HCT116 (cell line): ENCODE measurements around the gene OVCH2. TPM values are rescaled to one million over a fixed set of nuclear protein-coding genes. Genes with fewer than 3 reads are reported as not detected.

ENCODE experiments used
- ATAC-seq: fragments of 200-7000 bp; cut with Tn5 transposase; 2 replicates; pipeline ENCODE4 v1.9.1; 2020; ENCODE audit warnings: mild to moderate bottlenecking, moderate library complexity
- BruUV-seq: library from RNA; stranded (reverse); fragments of 400-500 nt; replicated peaks from 2 replicates; lab custom pipeline; 2021; lab: Mats Ljungman, UMichigan
- CTCF ChIA-PET: fragments of 300-600 bp; sonication (Branson Sonifier 250); formaldehyde crosslinking; loops from one replicate; lab custom pipeline; 2021; ENCODE audit warnings: antibody characterized with exemption; lab: Charles Lee
- POLR2A ChIA-PET: fragments of 300-600, 350-600 bp; sonication (Branson Sonifier 250); formaldehyde crosslinking; loops from one replicate; lab custom pipeline; 2021; ENCODE audit warnings: antibody characterized with exemption; lab: Charles Lee
- RAD21 ChIA-PET, 2 experiments: fragments of 300-600 bp; sonication (Branson Sonifier 250); formaldehyde crosslinking; loops; one replicate each; lab custom pipeline; 2023; ENCODE audit warnings: low total read pairs in 2 of 2; ENCODE audit not compliant: uncharacterized antibody in 2 of 2, unreplicated experiment in 2 of 2, low non-redundant PET in 1 of 2; lab: Charles Lee
- DNase-seq: peaks from one replicate; pipeline ENCODE4 v3.0.0-alpha.2; 2010; ENCODE audit warnings: low read depth, low spot score
- H2AFZ ChIP-seq: fragments of 200-600 bp; shearing (Covaris generic), sonication (generic); 2 replicates; pipeline ENCODE4 v1.6.1; 2017; ENCODE audit warnings: low read depth, mixed run types, mixed read lengths, antibody characterized with exemption, low read length; ENCODE audit not compliant: poor library complexity, severe bottlenecking
- H3K27ac ChIP-seq: 2 replicates; pipeline ENCODE4 v1.5.1; 2012; ENCODE audit warnings: low read depth, low read length
- H3K27me3 ChIP-seq: fragments of 200-600 bp; sonication (generic); 2 replicates; pipeline ENCODE4 v1.6.1; 2016; ENCODE audit warnings: mixed run types, low read length, mixed read lengths; ENCODE audit not compliant: insufficient read depth
- H3K36me3 ChIP-seq, 2 experiments: fragments of 200-500 bp in 1 of 2; fragments of 200-600 bp in 1 of 2; sonication (Bioruptor generic) in 1 of 2; sonication (generic) in 1 of 2; 2 replicates each; pipeline versions ENCODE4 v1.5.1 to v1.6.1; 2014 to 2016; ENCODE audit warnings: low read length in 2 of 2, inconsistent platforms in 1 of 2, mixed read lengths in 1 of 2, mixed run types in 1 of 2; ENCODE audit not compliant: insufficient read depth in 2 of 2, control insufficient read depth in 1 of 2
- H3K4me1 ChIP-seq, 2 experiments: fragments of 200-600 bp in 1 of 2; sonication (generic) in 1 of 2; 2 replicates each; pipeline versions ENCODE4 v1.5.1 to v1.6.1; 2012 to 2017; ENCODE audit warnings: low read length in 2 of 2, inconsistent platforms in 1 of 2, mild to moderate bottlenecking in 1 of 2, mixed read lengths in 1 of 2, mixed run types in 1 of 2, moderate library complexity in 1 of 2; ENCODE audit not compliant: insufficient read depth in 2 of 2, control insufficient read depth in 1 of 2
- H3K4me2 ChIP-seq: fragments of 200-600 bp; sonication (generic); 2 replicates; pipeline ENCODE4 v1.6.1; 2017; ENCODE audit warnings: mixed run types, low read length, mixed read lengths
- H3K4me3 ChIP-seq, 2 experiments: fragments of 200-600 bp in 1 of 2; sonication (generic) in 1 of 2; replicated peaks in 1 of 2; 2 replicates each; pipeline ENCODE4 v1.5.1; 2011 to 2016; ENCODE audit warnings: low read length in 2 of 2, control low read depth in 1 of 2, low read depth in 1 of 2, mild to moderate bottlenecking in 1 of 2, mixed read lengths in 1 of 2, mixed run types in 1 of 2
- H3K79me2 ChIP-seq: fragments of 200-600 bp; sonication (generic); 2 replicates; pipeline ENCODE4 v1.6.1; 2017; ENCODE audit warnings: mild to moderate bottlenecking, mixed run types, low read length, moderate library complexity, mixed read lengths; ENCODE audit not compliant: insufficient read depth
- H3K9ac ChIP-seq: fragments of 200-600 bp; sonication (generic); 2 replicates; pipeline ENCODE4 v1.6.1; 2016; ENCODE audit warnings: low read length, mixed read lengths
- H3K9me2 ChIP-seq: fragments of 200-600 bp; sonication (generic), shearing (Covaris generic); 2 replicates; pipeline ENCODE4 v1.6.1; 2017; ENCODE audit warnings: mixed run types, mild to moderate bottlenecking, moderate library complexity; ENCODE audit not compliant: insufficient read depth
- H3K9me3 ChIP-seq, 2 experiments: fragments of 200-500 bp in 1 of 2; fragments of 200-600 bp in 1 of 2; sonication (Bioruptor generic) in 1 of 2; sonication (generic) in 1 of 2; 2 replicates each; pipeline ENCODE4 v1.6.1; 2014 to 2017; ENCODE audit warnings: low read length in 2 of 2, mixed read lengths in 2 of 2, inconsistent platforms in 1 of 2, low read depth in 1 of 2, mild to moderate bottlenecking in 1 of 2, mixed run types in 1 of 2, moderate library complexity in 1 of 2; ENCODE audit not compliant: control insufficient read depth in 1 of 2, insufficient read depth in 1 of 2
- H4K20me1 ChIP-seq: fragments of 200-600 bp; sonication (generic), shearing (Covaris generic); 2 replicates; pipeline ENCODE4 v1.6.1; 2017; ENCODE audit warnings: mixed run types, mild to moderate bottlenecking, moderate library complexity; ENCODE audit not compliant: insufficient read depth
- CBX3 ChIP-seq: IDR thresholded peaks from 2 replicates; pipeline ENCODE4 v1.6.1; 2012; ENCODE audit warnings: low read depth
- CEBPB ChIP-seq: IDR thresholded peaks from 2 replicates; pipeline ENCODE4 v1.6.1; 2012; ENCODE audit warnings: low read depth
- EGR1 ChIP-seq: IDR thresholded peaks from 2 replicates; pipeline ENCODE4 v1.6.1; 2012; ENCODE audit warnings: low read depth
- EZH2 ChIP-seq: fragments of 200-600 bp; sonication (generic); IDR thresholded peaks from 2 replicates; pipeline ENCODE4 v1.6.1; 2017; ENCODE audit warnings: antibody characterized with exemption, mixed run types
- EZH2phosphoT487 ChIP-seq: fragments of 200-600 bp; IDR thresholded peaks from 2 replicates; pipeline ENCODE4 v1.6.1; 2018; ENCODE audit warnings: antibody characterized with exemption, borderline replicate concordance
- FOSL1 ChIP-seq: IDR thresholded peaks from 2 replicates; pipeline ENCODE4 v1.6.1; 2012; ENCODE audit warnings: low read depth
- POLR2A ChIP-seq: IDR thresholded peaks from 2 replicates; pipeline ENCODE4 v1.7.0; 2011; ENCODE audit warnings: borderline replicate concordance; ENCODE audit not compliant: insufficient read depth, insufficient read length; ENCODE audit errors: extremely low read depth
- POLR2AphosphoS5 ChIP-seq: IDR thresholded peaks from 2 replicates; pipeline ENCODE4 v1.6.1; 2011; ENCODE audit warnings: mild to moderate bottlenecking, low read depth, low read length, moderate library complexity
- SIN3A ChIP-seq: IDR thresholded peaks from 2 replicates; pipeline ENCODE4 v1.6.1; 2012; ENCODE audit warnings: low read depth
- SP1 ChIP-seq: IDR thresholded peaks from 2 replicates; pipeline ENCODE4 v1.6.1; 2012; ENCODE audit warnings: low read depth
- SRF ChIP-seq: IDR thresholded peaks from 2 replicates; pipeline ENCODE4 v1.6.1; 2012; ENCODE audit warnings: low read depth
- TCF7L2 ChIP-seq: IDR thresholded peaks from 2 replicates; pipeline ENCODE4 v1.7.0; 2011; ENCODE audit warnings: borderline replicate concordance, inconsistent platforms; ENCODE audit not compliant: insufficient read depth, insufficient read length; ENCODE audit errors: extremely low read depth
- YY1 ChIP-seq: IDR thresholded peaks from 2 replicates; pipeline ENCODE4 v1.6.1; 2011; ENCODE audit warnings: low read length, low read depth, moderate library complexity, mild to moderate bottlenecking; ENCODE audit not compliant: insufficient replicate concordance; ENCODE audit errors: extremely low read depth
- ZFX ChIP-seq: fragments of 450-650 bp; IDR thresholded peaks from 2 replicates; pipeline ENCODE4 v1.6.1; 2017
- ZNF274 ChIP-seq: fragments of 200-500 bp; sonication (Bioruptor generic); IDR thresholded peaks from 2 replicates; pipeline ENCODE4 v1.6.1; 2014; ENCODE audit warnings: mild to moderate bottlenecking, low read depth, low read length, inconsistent platforms
- intact Hi-C: fragments of 100-400 bp; cut with micrococcal nuclease; formaldehyde crosslinking; loops from 2 replicates; pipeline ENCODE4 v1.10.0; 2022
- total RNA-seq: library from RNA; stranded (reverse); gene quantifications from one replicate; pipeline ENCODE4 v1.2.1, GENCODE V29; 2021; ENCODE audit not compliant: unreplicated experiment
- TF ChIP-seq, protein P1 (sequence below): IDR thresholded peaks from 2 replicates; pipeline ENCODE4 v1.6.1; 2011; ENCODE audit warnings: mild to moderate bottlenecking, low read length, moderate library complexity; ENCODE audit not compliant: insufficient replicate concordance; ENCODE audit errors: extremely low read depth
- TF ChIP-seq, protein P2 (sequence below), 3 experiments: fragments of 200-600 bp in 1 of 3; sonication (generic) in 1 of 3; IDR thresholded peaks in 2 of 3; conservative IDR thresholded peaks in 1 of 3; 2 replicates each; pipeline ENCODE4 v1.5.1; 2012 to 2017; ENCODE audit warnings: low read depth in 2 of 3, low read length in 2 of 3, antibody characterized with exemption in 1 of 3, borderline replicate concordance in 1 of 3, control low read depth in 1 of 3, mild to moderate bottlenecking in 1 of 3, mixed read lengths in 1 of 3, mixed run types in 1 of 3, moderate library complexity in 1 of 3; ENCODE audit not compliant: insufficient read depth in 1 of 3

OVCH2 gene
- total RNA-seq, 1 experiment from 2014 or later, result not detected

DNA sequence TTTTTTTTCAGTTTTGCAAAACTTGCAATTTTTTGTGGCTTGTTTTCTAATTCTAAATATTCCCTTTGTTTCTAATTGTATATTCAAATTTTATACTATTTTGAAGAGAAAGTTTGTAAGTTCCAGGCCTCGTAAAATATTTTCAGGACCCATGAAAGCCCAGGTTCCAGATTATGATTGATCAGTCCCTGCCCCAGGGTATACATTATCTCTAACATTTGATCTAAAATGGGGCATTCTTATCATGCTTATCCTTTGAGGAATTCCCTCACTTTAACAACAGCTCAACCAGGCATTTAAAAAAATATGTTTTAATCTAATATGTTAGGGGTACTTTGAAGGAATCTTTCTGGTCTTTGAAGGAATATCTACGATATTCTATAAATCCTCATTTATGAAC lies 59.4 kb downstream of the OVCH2 start (continued):
- TF ChIP-seq TCF7L2, result no peak
- TF ChIP-seq, protein P1, sequence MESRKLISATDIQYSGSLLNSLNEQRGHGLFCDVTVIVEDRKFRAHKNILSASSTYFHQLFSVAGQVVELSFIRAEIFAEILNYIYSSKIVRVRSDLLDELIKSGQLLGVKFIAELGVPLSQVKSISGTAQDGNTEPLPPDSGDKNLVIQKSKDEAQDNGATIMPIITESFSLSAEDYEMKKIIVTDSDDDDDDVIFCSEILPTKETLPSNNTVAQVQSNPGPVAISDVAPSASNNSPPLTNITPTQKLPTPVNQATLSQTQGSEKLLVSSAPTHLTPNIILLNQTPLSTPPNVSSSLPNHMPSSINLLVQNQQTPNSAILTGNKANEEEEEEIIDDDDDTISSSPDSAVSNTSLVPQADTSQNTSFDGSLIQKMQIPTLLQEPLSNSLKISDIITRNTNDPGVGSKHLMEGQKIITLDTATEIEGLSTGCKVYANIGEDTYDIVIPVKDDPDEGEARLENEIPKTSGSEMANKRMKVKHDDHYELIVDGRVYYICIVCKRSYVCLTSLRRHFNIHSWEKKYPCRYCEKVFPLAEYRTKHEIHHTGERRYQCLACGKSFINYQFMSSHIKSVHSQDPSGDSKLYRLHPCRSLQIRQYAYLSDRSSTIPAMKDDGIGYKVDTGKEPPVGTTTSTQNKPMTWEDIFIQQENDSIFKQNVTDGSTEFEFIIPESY, result no peak
- no peak for TF ChIP-seq SIN3A
- TF ChIP-seq ZFX, result no peak
- TF ChIP-seq CBX3, result no peak

DNA sequence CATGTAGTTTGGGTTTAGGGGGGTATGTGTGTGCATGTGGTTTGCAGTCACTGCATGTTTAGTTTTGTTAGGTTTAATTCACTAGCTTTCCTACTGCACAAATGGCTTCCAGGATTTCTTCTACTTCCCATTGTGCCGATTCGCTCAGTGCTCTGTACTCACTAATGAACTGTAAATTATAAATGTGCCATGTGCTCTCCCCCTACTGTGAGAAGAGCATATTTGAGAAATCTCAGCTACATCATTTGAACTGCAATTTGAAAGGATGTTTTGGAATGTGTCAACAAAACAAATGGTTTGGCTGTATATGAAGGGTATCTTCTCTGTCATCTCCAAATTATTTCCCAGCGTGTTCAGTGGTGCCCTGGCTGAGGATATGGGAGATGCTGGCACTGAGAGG lies 61.1 kb downstream of the OVCH2 start:
- H3K27me3 ChIP-seq, result no peaks in the 10 kb centered on the region
- DNase-seq (no peak), ATAC-seq (no peak)
- RAD21 ChIA-PET, result no interaction called here
- POLR2A ChIA-PET, result no interaction called here
- H3K79me2 ChIP-seq, result no peaks in the 10 kb centered on the region
- no peak overlapping the region for H2AFZ ChIP-seq
- H3K4me2 ChIP-seq, result no peak overlapping the region
- no peak overlapping the region for H3K4me3 ChIP-seq
- no peaks in the 10 kb centered on the region for H3K4me1 ChIP-seq
- BruUV-seq, result no TSS peak
- H3K36me3 ChIP-seq, result no peaks in the 10 kb centered on the region
- H3K9me3 ChIP-seq, result no peaks in the 10 kb centered on the region
- no peaks in the 10 kb centered on the region for H3K9me2 ChIP-seq
- TF ChIP-seq SP1 (no peak), CBX3 (no peak), YY1 (no peak), EZH2phosphoT487 (no peak), ZNF274 (no peak), POLR2AphosphoS5 (no peak), EGR1 (no peak), EZH2 (no peak), CEBPB (no peak), POLR2A (no peak), SRF (no peak), SIN3A (no peak), TCF7L2 (no peak), FOSL1 (no peak)
- TF ChIP-seq, protein P2, sequence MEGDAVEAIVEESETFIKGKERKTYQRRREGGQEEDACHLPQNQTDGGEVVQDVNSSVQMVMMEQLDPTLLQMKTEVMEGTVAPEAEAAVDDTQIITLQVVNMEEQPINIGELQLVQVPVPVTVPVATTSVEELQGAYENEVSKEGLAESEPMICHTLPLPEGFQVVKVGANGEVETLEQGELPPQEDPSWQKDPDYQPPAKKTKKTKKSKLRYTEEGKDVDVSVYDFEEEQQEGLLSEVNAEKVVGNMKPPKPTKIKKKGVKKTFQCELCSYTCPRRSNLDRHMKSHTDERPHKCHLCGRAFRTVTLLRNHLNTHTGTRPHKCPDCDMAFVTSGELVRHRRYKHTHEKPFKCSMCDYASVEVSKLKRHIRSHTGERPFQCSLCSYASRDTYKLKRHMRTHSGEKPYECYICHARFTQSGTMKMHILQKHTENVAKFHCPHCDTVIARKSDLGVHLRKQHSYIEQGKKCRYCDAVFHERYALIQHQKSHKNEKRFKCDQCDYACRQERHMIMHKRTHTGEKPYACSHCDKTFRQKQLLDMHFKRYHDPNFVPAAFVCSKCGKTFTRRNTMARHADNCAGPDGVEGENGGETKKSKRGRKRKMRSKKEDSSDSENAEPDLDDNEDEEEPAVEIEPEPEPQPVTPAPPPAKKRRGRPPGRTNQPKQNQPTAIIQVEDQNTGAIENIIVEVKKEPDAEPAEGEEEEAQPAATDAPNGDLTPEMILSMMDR (IDR thresholded peaks at IDR 0.05 in 2 of 3, conservative IDR thresholded peaks at IDR 0.05 in 1 of 3; ENCODE audit: borderline replicate concordance in 1 of 3, insufficient read depth in 1 of 3, low read depth in 2 of 3, low read length in 2 of 3), result no peak
- TF ChIP-seq, protein P1, result no peak
- TF ChIP-seq, all 23 proteins: peak for 0
- H4K20me1 ChIP-seq, result no peaks in the 10 kb centered on the region
- no peak overlapping the region for H3K27ac ChIP-seq
- no peak overlapping the region for H3K9ac ChIP-seq
- CTCF ChIA-PET, result interaction anchor here (0.8 to 1.5 kb wide), 3 partner anchors 12 to 74 kb away, joined by 3 to 5 read pairs (median 3); no protein-coding TSS in a partner anchor
- intact Hi-C loops, result no loop called here
